AG09319 (cell line): Measurements from ENCODE around the gene USP34.

ENCODE experiments used
- DNase-seq: peaks from one replicate; pipeline ENCODE4 v3.0.0-alpha.2; 2010; ENCODE audit warnings: low read depth; ENCODE audit errors: extremely low read depth
- CTCF ChIP-seq: IDR thresholded peaks from 2 replicates; pipeline ENCODE4 v1.5.1; 2011; ENCODE audit warnings: low read depth, mild to moderate bottlenecking, inconsistent platforms, low read length, moderate library complexity

The USP34 gene

GRCh38 chr2:61420991-61421544 lies 49.8 kb downstream of the USP34 start:
- no peak for DNase-seq
- no peak for TF ChIP-seq CTCF

- TF ChIP-seq CTCF, result no peak
- no peak for DNase-seq
Measured at GRCh38 chr2:61419570-61419969, 51.3 kb downstream of the USP34 start.

- DNase-seq, result no peak
- no peak for TF ChIP-seq CTCF
Measured at GRCh38 chr2:61419129-61419528, 51.8 kb downstream of the USP34 start.

GRCh38 chr2:61416871-61417645 lies 53.8 kb downstream of the USP34 start:
- no peak for DNase-seq
- no peak for TF ChIP-seq CTCF

GRCh38 chr2:61415265-61415664 lies 55.6 kb downstream of the USP34 start:
- DNase-seq, result no peak
- no peak for TF ChIP-seq CTCF

GRCh38 chr2:61414674-61415073 lies 56.2 kb downstream of the USP34 start:
- DNase-seq, result no peak
- TF ChIP-seq CTCF, result no peak

GRCh38 chr2:61411109-61411508 lies 59.8 kb downstream of the USP34 start:
- no peak for DNase-seq

More at GRCh38 chr2:61411109-61411508, 59.8 kb downstream of the USP34 start:
- TF ChIP-seq CTCF, result no peak
